Measurements from ENCODE around the gene HAUS6.
A peak's percentile ranks its signal among the peaks of the same experiment; 100 is the strongest.
"Not testable (repeated sequence)": the region's sequence is repeated elsewhere in the genome, so short reads cannot be mapped to it uniquely, and the experiment has no call there.

Gene HAUS6

DNA sequence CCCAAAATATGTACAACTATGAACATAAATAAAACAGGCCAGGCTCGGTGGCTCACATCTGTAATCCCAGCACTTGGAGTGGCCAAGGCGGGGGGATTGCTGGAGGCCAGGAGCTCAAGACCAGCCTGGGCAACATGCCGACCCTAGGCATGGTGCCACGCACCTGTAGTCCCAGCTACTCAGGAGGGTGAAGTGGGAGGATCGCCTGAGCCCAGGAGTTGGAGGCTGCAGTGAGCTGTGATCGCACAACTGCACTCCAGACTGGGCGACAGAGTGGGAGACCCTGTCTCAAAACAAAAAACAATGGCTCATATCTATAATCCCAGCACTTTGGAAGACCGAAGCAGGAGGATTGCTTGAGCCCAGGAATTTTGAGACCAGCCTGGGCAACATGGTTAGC, 1.5 kb downstream of the HAUS6 start:
- peaks cover 1% of the 10 kb centered on the region for H3K36me3 ChIP-seq (ENCODE audit: control insufficient read depth, insufficient read depth, low read length)
- peak overlapping the region; percentile 73 for H3K4me3 ChIP-seq (replicated peaks; ENCODE audit: low read depth, low read length)
- H3K27me3 ChIP-seq (replicated peaks; ENCODE audit: control insufficient read depth, insufficient read depth, low read length), result no peaks in the 10 kb centered on the region
- TF ChIP-seq, protein P1, sequence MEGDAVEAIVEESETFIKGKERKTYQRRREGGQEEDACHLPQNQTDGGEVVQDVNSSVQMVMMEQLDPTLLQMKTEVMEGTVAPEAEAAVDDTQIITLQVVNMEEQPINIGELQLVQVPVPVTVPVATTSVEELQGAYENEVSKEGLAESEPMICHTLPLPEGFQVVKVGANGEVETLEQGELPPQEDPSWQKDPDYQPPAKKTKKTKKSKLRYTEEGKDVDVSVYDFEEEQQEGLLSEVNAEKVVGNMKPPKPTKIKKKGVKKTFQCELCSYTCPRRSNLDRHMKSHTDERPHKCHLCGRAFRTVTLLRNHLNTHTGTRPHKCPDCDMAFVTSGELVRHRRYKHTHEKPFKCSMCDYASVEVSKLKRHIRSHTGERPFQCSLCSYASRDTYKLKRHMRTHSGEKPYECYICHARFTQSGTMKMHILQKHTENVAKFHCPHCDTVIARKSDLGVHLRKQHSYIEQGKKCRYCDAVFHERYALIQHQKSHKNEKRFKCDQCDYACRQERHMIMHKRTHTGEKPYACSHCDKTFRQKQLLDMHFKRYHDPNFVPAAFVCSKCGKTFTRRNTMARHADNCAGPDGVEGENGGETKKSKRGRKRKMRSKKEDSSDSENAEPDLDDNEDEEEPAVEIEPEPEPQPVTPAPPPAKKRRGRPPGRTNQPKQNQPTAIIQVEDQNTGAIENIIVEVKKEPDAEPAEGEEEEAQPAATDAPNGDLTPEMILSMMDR (IDR thresholded peaks at IDR 0.05; ENCODE audit: insufficient read depth, low read length, poor library complexity, severe bottlenecking), result no peak
- DNase-seq (ENCODE audit: extremely low read depth, insufficient read length), result no peak

DNA sequence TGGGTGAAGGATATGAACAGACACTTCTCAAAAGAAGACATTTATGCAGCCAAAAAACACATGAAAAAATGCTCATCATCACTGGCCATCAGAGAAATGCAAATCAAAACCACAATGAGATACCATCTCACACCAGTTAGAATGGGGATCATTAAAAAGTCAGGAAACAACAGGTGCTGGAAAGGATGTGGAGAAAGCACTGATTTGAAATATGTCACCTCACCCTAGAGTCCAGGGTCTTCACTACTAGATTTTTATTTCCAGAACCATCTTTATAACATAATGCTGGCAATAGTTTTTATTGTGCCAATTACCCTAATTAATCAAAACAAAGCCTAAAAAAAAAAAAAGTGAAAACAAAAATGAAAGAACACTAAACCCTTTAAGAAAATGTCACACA, 5.3 kb downstream of the HAUS6 start:
- DNase-seq (ENCODE audit: extremely low read depth, insufficient read length); H3K4me3 ChIP-seq (replicated peaks; ENCODE audit: low read depth, low read length); H3K36me3 ChIP-seq (ENCODE audit: control insufficient read depth, insufficient read depth, low read length); H3K27me3 ChIP-seq (replicated peaks; ENCODE audit: control insufficient read depth, insufficient read depth, low read length): not testable (repeated sequence)

DNA sequence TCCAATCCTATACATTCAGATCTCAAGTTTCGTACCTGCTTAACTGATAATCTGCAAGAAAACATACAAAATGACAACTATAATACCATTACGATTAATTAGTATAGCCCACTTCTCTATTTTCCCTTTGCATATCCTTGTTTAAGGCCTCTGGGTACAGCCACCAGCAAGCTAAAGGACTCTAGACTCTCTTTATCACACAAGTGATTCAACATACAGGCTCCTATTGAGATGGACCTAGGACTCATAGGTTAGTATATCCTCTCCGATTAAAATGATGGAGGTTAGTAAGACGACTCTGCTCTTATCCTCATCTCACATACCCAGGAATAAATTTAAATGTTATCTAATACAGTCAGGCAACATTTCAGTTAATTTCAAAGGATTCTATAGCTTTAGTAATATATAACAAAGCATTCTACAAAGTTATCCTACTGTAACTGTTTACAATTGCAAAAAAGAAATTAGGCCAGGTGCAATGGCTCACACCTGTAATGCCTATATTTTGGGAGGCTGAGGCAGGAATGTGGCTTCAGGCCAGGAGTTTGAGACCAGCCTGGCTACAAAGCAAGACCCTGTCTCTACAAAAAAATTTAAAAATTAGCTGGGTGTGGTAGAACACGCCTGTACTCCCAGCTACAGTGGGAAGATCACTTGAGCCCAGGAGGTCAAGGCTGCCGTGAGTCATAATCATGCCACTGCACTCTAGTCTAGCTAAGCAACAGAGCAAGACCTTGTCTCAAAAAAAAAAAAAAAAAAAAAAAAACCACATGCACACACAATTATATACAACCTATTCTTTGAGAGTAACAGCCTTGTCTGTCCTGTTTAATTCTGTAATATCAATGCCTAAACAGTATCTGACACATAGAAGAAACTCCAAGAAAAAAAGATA, 15.4 kb downstream of the HAUS6 start:
- Histone ChIP-seq H3K27me3 (replicated peaks; ENCODE audit: control insufficient read depth, insufficient read depth, low read length) (no peaks in the 10 kb centered on the region), H3K36me3 (ENCODE audit: control insufficient read depth, insufficient read depth, low read length) (peaks cover 5% of the 10 kb centered on the region), H3K4me3 (replicated peaks; ENCODE audit: low read depth, low read length) (no peak overlapping the region)
- DNase-seq (ENCODE audit: extremely low read depth, insufficient read length), result no peak
- TF ChIP-seq, protein P1 (IDR thresholded peaks at IDR 0.05; ENCODE audit: insufficient read depth, low read length, poor library complexity, severe bottlenecking), result no peak

DNA sequence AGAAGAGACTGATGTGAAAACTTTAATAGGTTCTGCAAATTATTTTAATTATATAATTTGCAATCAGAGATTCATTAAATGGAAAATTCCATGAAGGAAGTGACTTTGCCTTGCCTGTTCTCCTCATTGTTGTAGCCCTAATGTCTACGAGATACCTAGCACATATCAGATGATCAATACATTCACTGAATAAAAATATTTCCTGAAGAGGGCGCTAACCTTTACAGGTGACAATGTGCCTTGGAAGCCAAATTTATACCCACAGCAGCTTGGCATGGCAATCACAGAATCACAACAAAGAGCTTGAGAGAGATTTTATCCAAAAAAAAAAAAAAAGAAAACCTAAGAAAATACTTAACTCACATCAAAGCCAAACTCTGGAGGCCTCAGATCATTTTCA, 17.4 kb downstream of the HAUS6 start:
- no peaks in the 10 kb centered on the region for H3K27me3 ChIP-seq (replicated peaks; ENCODE audit: control insufficient read depth, insufficient read depth, low read length)
- no peak for DNase-seq (ENCODE audit: extremely low read depth, insufficient read length)
- TF ChIP-seq, protein P1 (IDR thresholded peaks at IDR 0.05; ENCODE audit: insufficient read depth, low read length, poor library complexity, severe bottlenecking), result peak; percentile 43
- no peak overlapping the region for H3K4me3 ChIP-seq (replicated peaks; ENCODE audit: low read depth, low read length)
- H3K36me3 ChIP-seq (ENCODE audit: control insufficient read depth, insufficient read depth, low read length), result peaks cover 7% of the 10 kb centered on the region

DNA sequence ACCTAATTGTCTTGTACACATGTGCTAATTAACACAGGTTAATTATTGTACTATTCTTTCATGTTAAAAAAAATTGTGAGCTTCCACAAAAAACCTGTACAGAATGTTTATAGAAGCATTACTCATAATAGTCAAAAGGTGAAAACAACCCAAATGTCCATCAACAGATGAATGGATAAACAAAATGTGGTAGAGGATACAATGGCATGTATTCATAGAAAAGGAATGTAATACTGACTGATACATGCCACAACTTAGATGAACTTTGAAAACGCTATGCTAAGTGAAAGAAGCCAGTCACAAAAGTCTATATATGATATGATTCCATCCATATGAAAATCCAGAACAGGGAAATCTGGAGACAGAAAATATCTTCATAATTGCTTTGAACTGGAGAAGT, 27.9 kb downstream of the HAUS6 start:
- no peak for DNase-seq (ENCODE audit: extremely low read depth, insufficient read length)
- TF ChIP-seq, protein P1 (IDR thresholded peaks at IDR 0.05; ENCODE audit: insufficient read depth, low read length, poor library complexity, severe bottlenecking), result no peak
- no peak overlapping the region for H3K4me3 ChIP-seq (replicated peaks; ENCODE audit: low read depth, low read length)
- H3K36me3 ChIP-seq (ENCODE audit: control insufficient read depth, insufficient read depth, low read length), result peaks cover 15% of the 10 kb centered on the region
- no peaks in the 10 kb centered on the region for H3K27me3 ChIP-seq (replicated peaks; ENCODE audit: control insufficient read depth, insufficient read depth, low read length)

DNA sequence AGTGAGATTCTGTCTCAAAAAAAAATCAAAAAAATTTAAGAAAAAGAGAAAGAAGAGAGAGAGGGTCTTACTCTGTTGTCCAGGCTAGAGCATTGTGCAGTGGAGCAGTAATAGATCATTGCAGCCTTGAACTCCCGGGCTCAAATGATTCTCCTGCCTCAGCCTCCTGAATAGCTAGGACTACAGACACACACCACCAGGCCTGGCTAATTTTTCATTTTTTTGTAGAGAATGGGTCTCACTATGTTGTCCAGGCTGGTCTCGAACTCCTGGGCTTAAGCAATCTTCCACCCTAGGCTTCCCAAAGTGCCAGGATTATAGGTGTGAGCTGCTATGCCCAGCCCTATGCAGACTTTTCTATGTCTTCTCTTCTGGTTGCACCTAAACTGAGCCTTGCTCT, 28.5 kb downstream of the HAUS6 start:
- H3K36me3 ChIP-seq (ENCODE audit: control insufficient read depth, insufficient read depth, low read length), result peaks cover 17% of the 10 kb centered on the region
- no peak overlapping the region for H3K4me3 ChIP-seq (replicated peaks; ENCODE audit: low read depth, low read length)
- no peak for DNase-seq (ENCODE audit: extremely low read depth, insufficient read length)
- no peaks in the 10 kb centered on the region for H3K27me3 ChIP-seq (replicated peaks; ENCODE audit: control insufficient read depth, insufficient read depth, low read length)
- TF ChIP-seq, protein P1 (IDR thresholded peaks at IDR 0.05; ENCODE audit: insufficient read depth, low read length, poor library complexity, severe bottlenecking), result no peak

Data from GM06990 (cell line).